Tibial nerve (tissue), 3 donors: ENCODE results near the gene E2F8.

Source experiments
- POLR2A ChIP-seq, 2 donors: fragments of 450-650 bp; IDR thresholded peaks; one replicate each; pipeline ENCODE4 v1.6.1; 2017; ENCODE audit warnings: antibody characterized with exemption in 2 of 2, mild to moderate bottlenecking in 2 of 2, moderate library complexity in 2 of 2
- TF ChIP-seq, protein P1 (sequence below), 5 experiments: fragments of 200-600 bp in 3 of 5; fragments of 450-650 bp in 2 of 5; sonication (generic) in 3 of 5; IDR thresholded peaks; one replicate each; pipeline ENCODE4 v1.5.1; 2016 to 2019; ENCODE audit warnings: antibody characterized with exemption in 5 of 5, mild to moderate bottlenecking in 3 of 5, moderate library complexity in 2 of 5

DNA sequence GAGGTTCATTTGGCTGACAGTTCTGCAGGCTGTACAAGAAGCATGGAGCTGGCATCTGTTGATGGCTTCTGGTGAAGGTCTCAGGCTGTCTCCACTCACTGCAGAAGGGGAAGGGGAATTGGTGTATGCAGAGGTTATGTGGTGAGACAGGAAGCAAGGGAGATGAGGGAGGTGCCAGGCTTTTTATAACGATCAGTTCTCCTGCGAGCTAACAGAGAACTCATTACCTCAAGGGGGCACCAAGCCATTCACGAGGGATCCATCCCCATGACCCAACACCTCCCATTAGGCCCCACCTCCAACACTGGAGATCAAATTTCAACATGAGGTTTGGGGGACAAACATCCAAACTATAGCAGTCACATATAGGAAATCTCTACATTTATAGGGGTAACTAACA is 38.7 kb upstream of the E2F8 start:
- TF ChIP-seq, protein P1, sequence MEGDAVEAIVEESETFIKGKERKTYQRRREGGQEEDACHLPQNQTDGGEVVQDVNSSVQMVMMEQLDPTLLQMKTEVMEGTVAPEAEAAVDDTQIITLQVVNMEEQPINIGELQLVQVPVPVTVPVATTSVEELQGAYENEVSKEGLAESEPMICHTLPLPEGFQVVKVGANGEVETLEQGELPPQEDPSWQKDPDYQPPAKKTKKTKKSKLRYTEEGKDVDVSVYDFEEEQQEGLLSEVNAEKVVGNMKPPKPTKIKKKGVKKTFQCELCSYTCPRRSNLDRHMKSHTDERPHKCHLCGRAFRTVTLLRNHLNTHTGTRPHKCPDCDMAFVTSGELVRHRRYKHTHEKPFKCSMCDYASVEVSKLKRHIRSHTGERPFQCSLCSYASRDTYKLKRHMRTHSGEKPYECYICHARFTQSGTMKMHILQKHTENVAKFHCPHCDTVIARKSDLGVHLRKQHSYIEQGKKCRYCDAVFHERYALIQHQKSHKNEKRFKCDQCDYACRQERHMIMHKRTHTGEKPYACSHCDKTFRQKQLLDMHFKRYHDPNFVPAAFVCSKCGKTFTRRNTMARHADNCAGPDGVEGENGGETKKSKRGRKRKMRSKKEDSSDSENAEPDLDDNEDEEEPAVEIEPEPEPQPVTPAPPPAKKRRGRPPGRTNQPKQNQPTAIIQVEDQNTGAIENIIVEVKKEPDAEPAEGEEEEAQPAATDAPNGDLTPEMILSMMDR (IDR thresholded peaks at IDR 0.05) = no peak
- TF ChIP-seq POLR2A (IDR thresholded peaks at IDR 0.05) = no peak
